Measurements from ENCODE around the gene DIDO1. TPM values are rescaled to one million over a fixed set of nuclear protein-coding genes. Genes with fewer than 3 reads are reported as not detected.

DIDO1 gene
- total RNA-seq, 3 donors from 2014 or later (not counting 1 experiment from before 2014, with no cell fraction given) = 79.5 to 116 (median 83.4) TPM

GRCh38 chr20:62872184-62872847 is 54.0 kb downstream of the DIDO1 start:
- Mint-ChIP-seq H3K36me3 (no peaks in the 10 kb centered on the region), H3K4me3 (no peak overlapping the region), H3K4me1 (peaks cover 7 to 24% of the 10 kb centered on the region in 2 donors), H3K9me3 (no peaks in the 10 kb centered on the region), H3K27me3 (ENCODE audit: low read depth in 2 of 2) (peaks cover 0 to 8% of the 10 kb centered on the region in 2 donors), H3K27ac (peak overlapping the region in 1 of 2 donors; percentile 11)
- no peak for TF ChIP-seq CTCF (IDR thresholded peaks at IDR 0.05)
- 91% methylated on average over 18 of the region's 18 CpGs for WGBS (ENCODE audit: insufficient coverage)
- H3K27me3 ChIP-seq (ENCODE audit: control insufficient read depth, insufficient read depth, low read length) = no peaks in the 10 kb centered on the region
- H3K4me1 ChIP-seq (ENCODE audit: control insufficient read depth, insufficient read depth, low read length) = peaks cover 11% of the 10 kb centered on the region
- H3K27ac ChIP-seq (ENCODE audit: low read length) = no peak overlapping the region
- no peaks in the 10 kb centered on the region for H3K9me3 ChIP-seq (ENCODE audit: control insufficient read depth, insufficient read depth, low read length)
- no peak for DNase-seq
- H3K4me3 ChIP-seq (ENCODE audit: low read length) = no peak overlapping the region
- intact Hi-C loops (cut with micrococcal nuclease) = no loop called here
- no peak for ATAC-seq
- no peaks in the 10 kb centered on the region for H3K36me3 ChIP-seq (ENCODE audit: control insufficient read depth, insufficient read depth, low read length)

GRCh38 chr20:62864207-62864606 is 62.1 kb downstream of the DIDO1 start:
- Mint-ChIP-seq H3K9me3 (no peaks in the 10 kb centered on the region), H3K36me3 (no peaks in the 10 kb centered on the region), H3K27me3 (ENCODE audit: low read depth in 2 of 2) (no peaks in the 10 kb centered on the region), H3K4me1 (peaks cover 7 to 22% of the 10 kb centered on the region in 2 donors), H3K4me3 (no peak overlapping the region), H3K27ac (no peak overlapping the region)
- Histone ChIP-seq H3K4me1 (ENCODE audit: control insufficient read depth, insufficient read depth, low read length) (peaks cover 10% of the 10 kb centered on the region), H3K27me3 (ENCODE audit: control insufficient read depth, insufficient read depth, low read length) (no peaks in the 10 kb centered on the region), H3K27ac (ENCODE audit: low read length) (no peak overlapping the region), H3K4me3 (ENCODE audit: low read length) (no peak overlapping the region), H3K36me3 (ENCODE audit: control insufficient read depth, insufficient read depth, low read length) (no peaks in the 10 kb centered on the region), H3K9me3 (ENCODE audit: control insufficient read depth, insufficient read depth, low read length) (peaks cover 3% of the 10 kb centered on the region)
- ATAC-seq = no peak
- no peak for TF ChIP-seq CTCF (IDR thresholded peaks at IDR 0.05)
- intact Hi-C loops (cut with micrococcal nuclease) = loop anchor here (5.0 kb wide), 1 partner anchor 63 kb away; the partner anchor contains the start of gene DIDO1
- 89% methylated on average over 7 of the region's 7 CpGs for WGBS (ENCODE audit: insufficient coverage)
- no peak for DNase-seq

- Mint-ChIP-seq H3K9me3 (no peaks in the 10 kb centered on the region), H3K27ac (peak within 1 kb of the TSS; percentile 50 to 51), H3K4me3 (peak within 1 kb of the TSS; percentile 78), H3K4me1 (peaks cover 13 to 28% of the 10 kb centered on the region in 2 donors), H3K36me3 (peaks cover 6% of the 10 kb centered on the region), H3K27me3 (ENCODE audit: low read depth in 2 of 2) (no peaks in the 10 kb centered on the region)
- Histone ChIP-seq H3K27ac (ENCODE audit: low read length) (peak within 1 kb of the TSS; percentile 45), H3K4me3 (ENCODE audit: low read length) (peak within 1 kb of the TSS; percentile 23), H3K36me3 (ENCODE audit: control insufficient read depth, insufficient read depth, low read length) (peaks cover 4% of the 10 kb centered on the region), H3K9me3 (ENCODE audit: control insufficient read depth, insufficient read depth, low read length) (peaks cover 3% of the 10 kb centered on the region), H3K4me1 (ENCODE audit: control insufficient read depth, insufficient read depth, low read length) (peaks cover 10% of the 10 kb centered on the region), H3K27me3 (ENCODE audit: control insufficient read depth, insufficient read depth, low read length) (no peaks in the 10 kb centered on the region)
- peak; percentile 89 to 99 (median 91) for ATAC-seq
- WGBS (ENCODE audit: insufficient coverage) = 9% methylated on average over 70 of the region's 70 CpGs
- intact Hi-C loops (cut with micrococcal nuclease) = loop anchor here (2.0 to 5.0 kb wide), 2 partner anchors 65 to 67 kb away; partner anchors contain the start of gene DIDO1
- TF ChIP-seq CTCF (IDR thresholded peaks at IDR 0.05) = no peak
- peak; percentile 94 to 97 for DNase-seq
These were observed 64.5 kb downstream of the DIDO1 start, which contains the start of gene TCFL5 for GRCh38 chr20:62861726-62862336. Gene TCFL5 (minus strand): TSS chr20:62861822. CDS start chr20:62861670, 152 bp downstream.
